IPS DF 4.7 (cell line): ENCODE data around the gene CADM4.
A peak's percentile ranks its signal among the peaks of the same experiment; 100 is the strongest.
"Not testable (repeated sequence)": the region's sequence is repeated elsewhere in the genome, so short reads cannot be mapped to it uniquely, and the experiment has no call there.

Experiments
- DNase-seq: peaks from one replicate; pipeline ENCODE4 v3.0.0-alpha.2; 2013; ENCODE audit warnings: low spot score; ENCODE audit errors: extremely low read depth

Gene CADM4, protein sequence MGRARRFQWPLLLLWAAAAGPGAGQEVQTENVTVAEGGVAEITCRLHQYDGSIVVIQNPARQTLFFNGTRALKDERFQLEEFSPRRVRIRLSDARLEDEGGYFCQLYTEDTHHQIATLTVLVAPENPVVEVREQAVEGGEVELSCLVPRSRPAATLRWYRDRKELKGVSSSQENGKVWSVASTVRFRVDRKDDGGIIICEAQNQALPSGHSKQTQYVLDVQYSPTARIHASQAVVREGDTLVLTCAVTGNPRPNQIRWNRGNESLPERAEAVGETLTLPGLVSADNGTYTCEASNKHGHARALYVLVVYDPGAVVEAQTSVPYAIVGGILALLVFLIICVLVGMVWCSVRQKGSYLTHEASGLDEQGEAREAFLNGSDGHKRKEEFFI

DNA sequence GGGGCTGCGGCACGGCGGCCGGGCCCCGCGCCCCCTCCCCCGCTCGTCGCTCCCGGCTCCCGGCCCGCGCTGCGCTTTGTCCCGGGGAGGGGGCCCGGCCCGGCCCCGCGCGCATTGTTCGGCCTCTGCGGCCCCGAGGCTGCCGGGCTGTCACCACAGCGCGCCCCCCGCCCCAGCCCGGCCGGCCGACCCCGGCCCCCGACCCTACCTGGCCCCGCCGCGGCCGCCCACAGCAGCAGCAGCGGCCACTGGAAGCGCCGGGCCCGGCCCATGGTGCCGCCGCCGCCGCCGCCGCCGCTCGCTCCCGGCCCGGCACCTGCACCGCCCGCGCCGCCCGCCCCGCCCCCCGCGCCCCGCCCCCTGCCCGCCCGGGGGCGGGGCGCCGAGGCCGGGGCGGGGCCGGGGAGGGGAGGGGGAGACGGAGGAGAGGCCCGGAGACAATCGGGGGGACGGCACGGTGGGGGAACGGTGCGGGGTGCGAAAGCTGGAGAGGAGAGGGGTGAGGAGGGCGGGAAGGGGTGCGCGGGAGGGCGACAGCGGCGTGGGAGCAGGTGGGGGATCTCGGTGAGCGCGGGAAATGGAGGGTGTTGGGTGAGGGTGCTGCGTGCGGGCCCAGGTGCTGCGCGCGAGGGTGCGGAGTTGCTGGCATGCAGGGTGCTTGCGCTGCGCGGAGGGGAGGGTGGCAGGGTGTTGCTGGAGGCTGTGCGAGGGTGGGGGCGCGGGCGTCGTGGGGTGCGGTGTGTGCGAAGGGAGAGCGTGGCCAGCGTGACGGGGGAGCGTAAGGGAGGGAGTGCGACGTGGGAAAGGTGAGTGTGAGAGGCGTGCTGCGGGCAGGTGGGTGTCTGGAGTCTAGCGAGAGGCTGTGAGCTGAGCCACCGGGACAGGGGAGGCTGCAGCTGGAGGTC, at the start of gene CADM4:
TSS of gene CADM4 (minus strand) at position 332 of the 905 bp plus-strand sequence. CDS start at position 272, 60 bp downstream.
- no peak for DNase-seq

DNA sequence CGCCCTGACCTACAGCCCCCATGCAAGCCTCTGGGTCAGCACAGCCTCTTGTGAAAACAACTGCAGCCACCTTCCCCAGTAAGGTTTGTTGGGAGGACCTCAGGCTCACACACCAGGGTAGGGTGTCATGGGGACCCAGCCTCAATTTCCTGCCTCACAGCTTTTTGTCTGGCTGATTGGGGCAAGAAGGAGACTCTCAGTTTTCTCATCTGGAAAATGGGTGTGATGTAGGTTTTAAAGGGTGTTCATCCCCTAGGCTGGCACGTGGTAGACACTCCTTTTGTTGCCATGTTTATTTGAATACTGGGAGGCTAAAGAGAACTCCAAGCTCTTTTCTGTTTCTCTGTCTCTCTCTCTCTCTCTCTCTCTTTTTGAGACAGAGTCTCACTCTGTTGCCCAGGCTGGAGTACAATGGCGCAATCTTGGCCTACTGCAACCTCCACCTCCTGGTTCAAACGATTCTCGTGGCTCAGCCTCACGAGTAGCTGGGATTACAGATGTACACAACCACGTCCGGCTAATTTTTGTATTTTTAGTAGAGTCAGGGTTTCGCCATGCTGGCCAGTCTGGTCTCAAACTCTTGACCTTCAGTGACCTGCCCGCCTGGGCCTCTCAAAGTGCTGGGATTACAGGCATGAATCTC, 48.5 kb upstream of the CADM4 start:
- DNase-seq: no peak

DNA sequence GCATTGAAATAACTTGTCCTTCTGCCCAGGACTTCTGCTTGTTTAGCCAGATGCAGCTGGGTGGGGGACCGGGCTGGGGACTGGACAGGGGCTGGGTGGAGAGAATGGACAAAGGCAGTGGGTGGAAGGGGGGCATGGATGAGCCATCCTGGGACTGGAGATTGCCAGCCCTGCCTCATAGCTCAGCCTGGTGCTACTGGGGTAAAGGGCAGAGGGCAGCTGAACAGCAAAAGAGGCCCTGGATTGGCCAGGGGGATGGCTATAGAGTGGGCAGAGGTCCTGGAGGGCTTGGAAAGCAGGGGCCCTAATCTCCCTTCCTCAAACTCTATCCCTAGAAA, 48.0 kb upstream of the CADM4 start:
- no peak for DNase-seq

DNA sequence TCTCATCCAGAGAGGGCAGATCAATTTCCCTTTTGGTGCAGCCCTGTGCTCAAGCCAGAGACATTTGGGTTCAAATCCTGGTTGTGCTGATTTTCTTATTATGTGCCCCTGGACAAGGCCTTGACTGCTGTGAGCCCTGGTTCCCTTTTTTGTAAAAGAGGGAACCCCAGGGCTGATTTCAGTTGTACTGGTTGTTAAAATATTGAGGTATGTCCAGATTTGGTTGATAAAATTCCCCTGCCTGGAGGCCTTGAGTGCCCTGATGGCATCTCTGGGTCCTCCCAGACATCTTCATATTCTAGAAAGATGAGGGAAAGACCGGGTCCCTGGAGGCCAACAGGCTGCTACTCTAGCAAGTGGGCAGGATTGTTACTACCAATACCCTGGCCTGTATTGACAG, 44.7 kb upstream of the CADM4 start:
- no peak for DNase-seq

DNA sequence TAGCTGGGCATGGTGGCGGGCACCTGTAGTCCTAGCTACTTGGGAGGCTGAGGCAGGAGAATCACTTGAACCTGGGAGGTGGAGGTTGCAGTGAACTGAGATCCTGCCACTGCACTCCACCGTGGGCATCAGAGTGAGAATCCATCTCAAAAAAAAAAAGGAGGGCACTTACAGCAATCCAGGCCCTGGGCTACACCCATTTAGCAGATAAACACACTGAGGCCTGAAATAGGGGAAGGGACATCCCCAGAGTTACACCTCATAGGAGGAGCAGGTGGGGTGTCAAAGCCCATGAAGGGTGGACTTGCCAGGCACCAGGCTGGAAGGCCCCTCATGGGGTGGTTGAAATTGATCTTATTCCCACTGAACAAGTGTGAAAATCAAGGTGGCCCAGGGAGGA, 44.3 kb upstream of the CADM4 start:
- no peak for DNase-seq

DNA sequence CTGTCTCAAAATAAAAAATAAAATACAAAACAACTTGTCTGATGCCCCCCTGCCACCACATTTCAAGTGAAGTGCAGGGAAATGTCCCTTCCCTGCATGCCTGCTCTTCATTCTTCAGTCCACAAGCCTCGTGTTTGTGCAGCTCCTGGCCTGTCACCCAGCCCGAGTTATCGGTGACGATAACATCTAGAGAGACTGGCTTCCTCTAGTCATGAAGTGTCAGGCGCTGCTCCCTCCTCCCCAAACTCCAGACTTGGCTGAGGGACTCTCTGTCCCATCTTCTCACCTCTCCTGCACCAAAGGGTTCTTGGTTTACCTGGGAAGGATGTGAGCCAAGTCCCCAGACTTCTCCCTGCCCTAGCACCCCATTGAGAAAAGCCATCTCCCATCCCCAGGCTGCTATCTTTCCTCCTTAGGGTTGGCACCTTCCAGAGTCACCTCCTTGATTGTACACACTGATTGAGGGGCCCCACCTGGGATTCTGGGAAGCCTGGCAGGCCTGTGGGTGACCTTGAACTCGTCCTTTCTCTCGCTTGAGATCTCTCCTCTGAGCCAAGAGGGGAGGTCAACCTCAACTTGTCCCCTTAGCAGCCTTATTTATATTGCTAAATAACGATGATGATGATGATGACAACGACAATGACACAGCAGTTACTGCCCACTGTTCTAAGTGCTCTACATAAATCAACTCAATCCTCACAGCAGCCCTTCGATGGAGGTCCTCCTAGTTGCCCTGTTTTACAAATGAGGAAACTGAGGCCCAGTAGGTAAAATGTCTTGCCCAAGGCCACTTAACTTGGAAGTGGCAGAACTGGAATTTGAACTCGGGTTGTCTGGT, 43.4 kb upstream of the CADM4 start:
- DNase-seq: no peak

DNA sequence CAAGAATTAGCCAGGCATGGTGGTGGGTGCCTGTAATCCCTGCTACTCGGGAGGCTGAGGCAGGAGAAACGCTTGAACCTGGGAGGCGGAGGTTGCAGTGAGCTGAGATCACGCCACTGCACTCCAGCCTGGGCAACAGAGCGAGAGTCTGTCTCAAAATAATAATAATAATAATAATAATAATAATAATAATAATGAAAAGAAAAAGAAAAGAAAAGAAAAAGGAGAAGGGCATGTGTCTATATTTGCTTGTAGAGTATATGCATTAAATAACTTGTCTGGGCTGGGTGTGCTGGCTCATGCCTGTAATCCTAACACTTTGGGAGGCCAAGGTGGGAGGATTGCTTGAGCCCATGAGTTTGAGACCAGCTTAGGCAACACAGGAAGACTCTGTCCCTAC, 42.6 kb upstream of the CADM4 start:
- DNase-seq: not testable (repeated sequence)

DNA sequence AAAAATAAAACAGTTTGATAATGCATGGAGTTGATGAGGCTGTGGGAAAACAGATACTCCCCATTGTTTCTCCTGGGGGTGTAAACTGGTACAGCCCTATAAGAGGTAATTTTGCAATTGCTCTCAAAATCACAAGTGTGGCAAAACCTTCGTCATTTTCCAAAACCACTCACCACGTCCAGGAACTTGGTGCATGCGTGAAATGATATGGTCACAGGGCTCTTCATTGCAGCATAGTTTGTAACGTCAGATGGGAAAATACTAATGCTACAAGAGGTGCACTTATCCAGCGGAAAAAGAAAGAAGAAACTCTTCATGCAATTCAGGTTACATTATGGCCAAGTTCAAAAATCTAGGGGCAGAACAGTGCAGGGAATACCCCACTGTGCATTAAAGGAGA, 42.2 kb upstream of the CADM4 start:
- no peak for DNase-seq

DNA sequence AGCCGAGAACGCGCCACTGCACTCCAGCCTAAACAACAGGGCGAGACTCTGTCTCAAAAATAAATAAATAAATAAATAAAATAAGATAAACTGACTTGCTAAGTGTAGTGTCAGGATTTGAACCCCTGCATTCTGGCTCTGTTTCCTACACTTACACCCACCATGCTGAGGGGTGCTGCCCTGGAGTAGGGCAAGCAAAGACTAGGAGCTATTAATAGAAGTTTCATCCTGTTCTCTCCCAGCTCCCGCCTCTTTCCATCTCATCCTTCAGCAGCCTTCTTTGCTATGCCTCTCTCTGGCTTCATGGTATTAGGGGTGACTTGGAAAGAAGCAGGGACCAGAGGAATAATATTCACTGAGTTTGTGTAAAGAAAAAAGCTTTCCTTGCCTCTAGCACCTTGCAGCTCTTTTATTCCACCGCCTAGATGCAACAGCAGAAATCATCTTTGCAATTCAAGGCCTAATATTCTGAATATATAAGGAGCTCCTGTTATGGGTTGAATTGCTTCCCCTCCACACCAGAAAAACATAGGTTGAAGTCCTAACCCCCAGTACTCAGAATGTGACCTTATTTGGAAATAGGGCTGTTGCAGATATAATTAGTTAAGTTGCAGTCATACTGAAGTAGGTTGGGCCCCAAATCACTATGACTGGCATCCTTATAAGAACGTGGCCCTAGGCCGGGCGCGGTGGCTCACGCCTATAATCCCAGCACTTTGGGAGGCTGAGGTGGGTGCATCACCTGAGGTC, 39.0 kb upstream of the CADM4 start:
- DNase-seq: no peak

DNA sequence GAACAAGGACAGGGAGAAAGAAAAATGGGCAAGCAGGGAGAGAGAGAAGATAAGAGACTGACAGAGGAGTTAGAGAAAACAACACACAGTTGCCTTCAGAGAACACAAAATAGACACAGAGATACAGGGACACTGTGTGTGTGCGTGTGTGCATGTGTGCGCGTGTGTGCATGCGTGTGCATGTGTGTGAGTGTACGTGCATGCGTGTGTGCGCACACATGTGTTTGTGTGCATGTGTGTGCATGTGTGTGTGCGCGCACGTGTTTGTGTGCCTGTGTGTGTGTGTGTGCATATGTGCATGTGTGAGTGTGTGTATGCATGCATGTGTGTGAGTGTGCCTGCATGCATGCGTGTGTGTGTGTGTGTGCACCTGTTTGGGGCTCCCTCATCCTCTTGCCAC, 36.3 kb upstream of the CADM4 start:
- no peak for DNase-seq

DNA sequence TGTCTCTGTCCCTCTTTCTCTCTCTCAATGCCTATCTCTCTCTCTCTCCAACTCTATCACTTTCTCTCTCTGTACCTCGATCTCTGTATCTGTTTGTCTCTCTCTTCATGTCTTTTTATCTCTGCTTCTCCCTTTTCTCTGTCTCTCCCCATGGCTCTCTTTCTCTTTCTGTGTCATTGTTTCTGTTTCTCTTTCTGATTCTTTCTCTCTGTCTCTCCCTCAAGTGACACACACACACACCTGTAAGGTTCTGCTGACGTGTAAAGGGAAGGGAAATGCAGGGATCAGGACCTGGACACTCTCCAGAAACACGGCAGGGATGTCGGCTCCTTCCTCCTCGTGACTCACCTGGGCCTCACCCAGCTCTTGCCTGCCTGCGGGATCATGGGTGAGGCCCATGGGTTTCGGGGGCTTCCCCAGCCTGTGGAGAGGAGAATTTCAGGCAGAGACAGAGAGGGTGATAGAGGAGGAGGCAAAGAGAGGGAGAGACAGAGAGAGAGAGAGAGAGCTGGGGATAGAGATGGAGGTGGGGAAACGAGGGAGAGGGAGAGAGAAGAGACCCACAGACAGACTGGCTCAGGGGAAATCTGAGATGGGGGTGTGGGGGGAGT, 35.7 kb upstream of the CADM4 start:
- DNase-seq: no peak

DNA sequence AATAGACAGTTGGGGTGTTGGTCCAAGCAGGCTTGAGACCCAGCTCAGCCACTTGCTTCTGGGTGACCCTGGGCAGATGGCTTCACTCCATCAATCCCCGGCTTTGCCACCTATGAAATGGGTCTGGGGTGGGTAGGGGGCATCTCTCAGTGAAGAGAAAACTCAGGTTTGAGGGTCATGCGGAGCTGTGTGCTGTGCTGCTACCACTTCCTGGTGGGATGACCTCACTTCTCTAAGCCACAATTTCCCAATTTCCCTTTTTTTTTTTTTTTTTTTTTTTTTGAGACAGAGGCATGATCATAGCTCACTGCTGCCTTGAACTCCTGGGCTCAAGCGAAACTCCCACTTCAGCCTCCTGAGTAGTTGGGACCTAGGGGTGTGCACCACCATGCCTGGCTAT, 34.9 kb upstream of the CADM4 start:
- DNase-seq: no peak

DNA sequence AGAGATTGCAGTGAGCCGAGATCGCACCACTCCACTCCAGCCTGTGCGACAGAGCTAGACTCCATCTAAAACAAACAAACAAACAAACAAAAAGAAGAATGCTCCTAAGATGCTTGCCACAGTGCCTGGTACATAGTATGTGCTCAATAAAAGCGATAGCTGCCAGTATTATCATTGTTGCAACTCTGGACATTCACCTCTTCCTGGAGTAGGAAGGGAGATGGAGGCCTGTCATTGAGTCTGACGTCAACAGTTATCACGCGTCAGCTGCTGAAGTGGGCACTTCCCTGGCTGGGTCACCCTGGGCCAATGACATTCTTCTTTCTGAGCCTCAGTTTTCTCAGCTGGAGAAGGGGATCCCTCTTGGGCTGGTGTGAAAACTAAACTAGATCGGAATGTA, 34.5 kb upstream of the CADM4 start:
- no peak for DNase-seq

DNA sequence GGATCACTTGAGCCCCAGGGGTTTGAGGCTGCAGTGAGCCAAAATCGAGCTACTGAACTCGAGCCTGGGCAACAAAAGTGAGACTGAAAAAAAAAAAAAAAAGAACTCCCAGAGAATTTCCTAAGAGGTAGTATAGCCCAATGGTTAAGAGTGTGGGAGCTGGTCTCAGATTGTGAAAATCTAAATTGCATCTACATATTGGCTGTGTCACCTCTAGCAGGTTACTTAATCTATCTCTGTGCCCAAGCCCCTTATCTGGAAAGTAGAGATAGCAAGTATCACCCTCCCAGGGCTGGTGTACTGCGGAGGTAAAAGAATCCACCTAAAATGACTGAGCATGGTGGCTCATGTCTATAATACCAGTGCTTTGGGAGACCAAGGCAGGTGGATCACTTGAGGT, 34.0 kb upstream of the CADM4 start:
- DNase-seq: no peak

DNA sequence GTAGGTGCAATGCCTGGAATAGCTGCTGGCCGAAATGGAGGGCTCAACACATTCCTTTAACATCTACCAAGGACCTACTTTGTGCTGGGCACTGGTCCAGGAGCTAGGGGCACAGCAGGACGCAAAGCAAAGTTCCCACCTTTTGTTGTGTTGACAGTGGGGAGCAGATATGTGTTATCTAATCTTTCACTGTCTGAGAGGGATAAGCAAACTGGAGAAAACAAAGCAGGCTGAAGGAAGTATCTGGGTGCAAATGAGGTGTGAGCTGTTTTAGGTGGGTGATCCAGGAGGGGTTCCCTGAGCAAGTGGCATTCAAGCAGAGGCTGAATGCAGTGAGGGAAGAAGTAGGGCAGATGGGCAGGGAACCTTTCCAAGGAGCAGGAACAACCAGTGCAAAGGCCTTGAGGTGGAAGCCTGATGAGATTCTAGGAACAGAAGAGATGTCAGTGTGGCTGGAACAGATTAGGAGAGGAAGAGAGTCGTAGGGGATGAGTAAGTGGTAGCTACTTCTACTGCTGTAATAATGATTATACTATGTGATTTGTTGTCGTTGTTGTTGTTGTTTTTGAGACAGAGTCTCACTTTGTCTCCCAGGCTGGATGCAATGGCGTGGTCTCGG, 32.5 kb upstream of the CADM4 start:
- no peak for DNase-seq

DNA sequence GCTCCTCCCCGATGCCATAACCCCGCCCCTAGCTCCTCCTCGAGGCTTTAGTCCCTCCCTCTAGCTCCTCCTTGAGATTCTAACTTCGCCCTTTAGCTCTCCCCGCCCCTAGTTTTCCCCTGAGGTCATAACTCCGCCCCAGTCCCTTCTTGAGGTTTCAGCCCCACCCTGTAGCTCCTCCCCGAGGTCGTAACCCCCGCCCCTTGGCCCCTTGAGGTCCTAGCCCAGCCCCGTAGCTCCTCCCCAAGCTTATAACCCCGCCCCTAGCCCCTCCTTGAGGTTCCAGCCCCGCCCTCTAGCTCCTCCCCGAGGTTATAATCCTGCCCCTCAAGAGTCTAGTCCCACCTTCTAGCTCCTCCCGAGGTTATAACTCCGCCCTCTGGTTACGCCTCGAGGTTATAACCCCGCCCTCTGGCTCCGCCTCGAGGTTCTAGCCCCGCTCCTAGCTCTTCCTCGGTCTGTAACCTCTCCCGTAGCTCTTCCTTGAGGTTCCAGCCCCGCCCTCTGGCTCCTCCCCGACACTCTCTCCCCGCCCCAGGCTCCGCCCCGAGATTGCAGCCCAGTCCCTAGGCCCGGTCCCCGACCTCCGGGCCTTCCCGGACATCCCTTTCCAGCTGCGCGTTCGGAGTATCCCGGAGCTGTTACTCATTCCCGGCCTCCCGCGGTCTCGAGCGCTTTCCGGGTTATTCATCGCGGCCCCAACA, 28.9 kb upstream of the CADM4 start:
- peak; percentile 89 for DNase-seq

DNA sequence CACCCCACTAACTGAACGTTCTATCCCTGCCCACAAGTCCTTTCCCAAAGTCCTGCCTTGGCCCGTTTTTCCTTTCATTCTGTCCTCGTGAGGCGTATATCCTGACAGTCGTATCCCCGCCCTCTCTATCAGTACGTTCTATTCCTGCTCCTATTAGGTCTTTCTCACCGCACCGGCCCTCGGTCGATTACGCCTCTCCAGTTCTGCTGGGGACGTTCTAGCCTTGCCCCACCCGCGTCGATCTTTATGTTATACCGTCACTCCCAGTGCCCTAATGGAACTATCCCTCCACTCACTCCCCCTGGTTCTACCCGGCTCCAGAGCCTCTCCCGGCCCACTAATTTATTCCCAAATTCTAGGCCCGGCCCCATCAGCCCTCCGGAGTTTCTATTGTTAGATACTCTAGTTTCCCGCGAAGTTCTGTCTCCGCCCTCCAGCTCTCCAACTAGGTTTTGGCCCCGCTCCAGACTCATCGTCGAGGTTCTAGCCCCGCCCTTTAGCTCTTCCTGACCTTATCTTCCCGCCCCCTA, 28.3 kb upstream of the CADM4 start:
- DNase-seq: no peak

DNA sequence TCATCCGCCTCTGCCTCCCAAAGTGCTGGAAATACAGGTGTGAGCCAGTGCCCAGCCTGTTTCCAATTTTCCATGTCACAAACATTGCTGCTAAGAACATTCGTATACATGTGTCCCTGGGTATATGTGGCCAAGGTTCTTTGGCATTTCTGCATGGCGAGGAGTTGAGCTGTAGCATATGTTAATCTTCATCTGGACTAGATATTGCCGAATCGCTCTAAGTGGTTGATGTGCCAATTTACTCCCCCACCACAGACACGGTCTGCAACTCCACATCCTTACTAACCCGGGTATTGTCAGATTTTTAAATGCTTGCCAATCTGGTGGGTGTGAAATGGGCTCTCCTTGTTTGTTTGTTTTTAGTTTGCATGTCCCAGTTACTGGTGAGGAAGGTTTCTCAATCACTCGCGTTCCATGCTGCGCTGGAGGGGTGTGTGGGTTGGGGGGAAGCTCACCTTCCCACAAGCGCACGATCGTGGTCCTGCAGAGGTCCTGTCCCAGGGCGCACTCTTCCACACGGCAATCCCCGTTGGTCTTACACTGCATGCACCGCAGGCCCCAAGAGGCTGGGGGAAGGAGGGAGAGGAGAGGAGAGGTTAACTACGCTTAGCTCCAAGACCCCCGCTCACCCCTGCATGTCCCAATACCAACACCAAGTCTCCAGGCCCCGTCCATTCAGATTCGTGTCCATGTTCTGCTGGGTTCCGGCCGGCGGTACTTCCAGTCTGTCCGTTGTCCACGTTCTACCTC, 27.7 kb upstream of the CADM4 start:
- no peak for DNase-seq
